ENCODE measurements around the gene PROM1. TPM values are rescaled to one million over a fixed set of nuclear protein-coding genes. Genes with fewer than 3 reads are reported as not detected.
A peak's percentile ranks its signal among the peaks of the same experiment; 100 is the strongest.

Gene PROM1
- polyA plus RNA-seq, 3 donors: not detected

DNA sequence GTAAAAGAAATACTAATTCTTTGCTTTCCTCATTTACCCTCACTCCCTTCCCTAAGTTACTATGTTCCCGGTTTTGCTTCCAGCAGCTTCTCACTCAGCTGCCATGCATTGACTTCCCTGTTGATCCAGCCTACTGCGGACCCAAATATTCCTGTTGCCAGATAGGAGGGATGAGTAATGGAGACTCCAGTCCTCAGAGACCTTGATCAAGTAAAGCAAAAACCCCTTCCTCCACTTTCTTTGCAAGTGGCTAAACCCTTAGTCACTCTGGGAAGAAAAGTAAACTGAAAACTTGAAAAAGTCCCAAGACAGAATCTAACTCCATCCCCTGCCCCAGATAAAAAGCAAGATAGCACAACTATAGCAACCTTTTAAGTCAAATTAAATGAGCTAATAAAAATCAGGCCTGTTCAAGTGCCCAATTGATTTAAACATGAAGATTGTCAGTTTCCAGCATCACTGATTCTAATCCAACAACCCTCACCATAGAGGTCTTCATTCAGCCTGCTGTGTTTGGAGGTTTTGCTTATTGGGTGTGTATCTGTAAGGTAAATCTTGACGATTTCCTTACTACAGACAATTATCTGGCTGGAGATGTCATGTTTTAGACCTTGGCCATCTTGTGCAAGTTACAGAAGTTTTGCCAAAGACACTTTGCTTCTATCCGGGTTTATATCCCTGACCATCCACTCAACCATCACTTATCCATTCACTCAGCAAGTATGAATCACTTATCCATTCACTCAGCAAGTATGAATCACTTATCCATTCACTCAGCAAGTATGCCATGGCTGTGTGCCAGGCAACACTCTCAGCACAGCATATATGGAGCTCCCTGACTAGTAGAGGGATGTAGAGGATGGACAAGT is 162.9 kb downstream of the PROM1 start:
- Mint-ChIP-seq H3K4me3 (no peak overlapping the region), H3K36me3 (no peaks in the 10 kb centered on the region), H3K4me1 (no peaks in the 10 kb centered on the region), H3K27ac (no peak overlapping the region), H3K9me3 (peaks cover 0 to 5% (median 3%) of the 10 kb centered on the region in 7 donors), H3K27me3 (ENCODE audit: low read depth in 3 of 3) (peaks cover 3 to 7% (median 5%) of the 10 kb centered on the region in 3 donors)
- Histone ChIP-seq H4K20me1 (ENCODE audit: insufficient read depth, low read length) (no peaks in the 10 kb centered on the region), H3K4me1 (ENCODE audit: control insufficient read depth in 1 of 2, insufficient read depth in 2 of 2, low read length in 2 of 2) (no peaks in the 10 kb centered on the region), H3K36me3 (replicated peaks in 1 of 2; ENCODE audit: control insufficient read depth in 1 of 2, insufficient read depth in 2 of 2, low read length in 2 of 2) (no peaks in the 10 kb centered on the region), H3K9ac (ENCODE audit: insufficient read depth, low read length, poor library complexity, severe bottlenecking) (no peak overlapping the region), H3K27me3 (ENCODE audit: control insufficient read depth in 2 of 2, insufficient read depth in 2 of 2, low read length in 2 of 2) (no peaks in the 10 kb centered on the region), H3K4me3 (replicated peaks in 1 of 3; ENCODE audit: low read depth in 2 of 3, low read length in 3 of 3) (no peak overlapping the region), H3K4me2 (replicated peaks; ENCODE audit: extremely low read depth, low read length, poor library complexity, severe bottlenecking) (no peak overlapping the region), H3K79me2 (ENCODE audit: insufficient read depth, low read length) (no peaks in the 10 kb centered on the region), H2AFZ (ENCODE audit: insufficient read depth, low read depth, low read length, poor library complexity, severe bottlenecking) (no peak overlapping the region), H3K27ac (ENCODE audit: low read depth in 1 of 2, low read length in 2 of 2) (no peak overlapping the region), H3K9me3 (replicated peaks in 1 of 2; ENCODE audit: control insufficient read depth in 1 of 2, insufficient read depth in 1 of 2, low read length in 2 of 2) (peaks cover 0 to 5% of the 10 kb centered on the region in 2 donors)
- intact Hi-C loops (cut with micrococcal nuclease): no loop called here
- TF ChIP-seq, protein P1, sequence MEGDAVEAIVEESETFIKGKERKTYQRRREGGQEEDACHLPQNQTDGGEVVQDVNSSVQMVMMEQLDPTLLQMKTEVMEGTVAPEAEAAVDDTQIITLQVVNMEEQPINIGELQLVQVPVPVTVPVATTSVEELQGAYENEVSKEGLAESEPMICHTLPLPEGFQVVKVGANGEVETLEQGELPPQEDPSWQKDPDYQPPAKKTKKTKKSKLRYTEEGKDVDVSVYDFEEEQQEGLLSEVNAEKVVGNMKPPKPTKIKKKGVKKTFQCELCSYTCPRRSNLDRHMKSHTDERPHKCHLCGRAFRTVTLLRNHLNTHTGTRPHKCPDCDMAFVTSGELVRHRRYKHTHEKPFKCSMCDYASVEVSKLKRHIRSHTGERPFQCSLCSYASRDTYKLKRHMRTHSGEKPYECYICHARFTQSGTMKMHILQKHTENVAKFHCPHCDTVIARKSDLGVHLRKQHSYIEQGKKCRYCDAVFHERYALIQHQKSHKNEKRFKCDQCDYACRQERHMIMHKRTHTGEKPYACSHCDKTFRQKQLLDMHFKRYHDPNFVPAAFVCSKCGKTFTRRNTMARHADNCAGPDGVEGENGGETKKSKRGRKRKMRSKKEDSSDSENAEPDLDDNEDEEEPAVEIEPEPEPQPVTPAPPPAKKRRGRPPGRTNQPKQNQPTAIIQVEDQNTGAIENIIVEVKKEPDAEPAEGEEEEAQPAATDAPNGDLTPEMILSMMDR (IDR thresholded peaks at IDR 0.05): no peak
- no peak for DNase-seq
- no CpG with 5 or more reads among the region's 4 CpGs for WGBS (ENCODE audit: insufficient coverage)

DNA sequence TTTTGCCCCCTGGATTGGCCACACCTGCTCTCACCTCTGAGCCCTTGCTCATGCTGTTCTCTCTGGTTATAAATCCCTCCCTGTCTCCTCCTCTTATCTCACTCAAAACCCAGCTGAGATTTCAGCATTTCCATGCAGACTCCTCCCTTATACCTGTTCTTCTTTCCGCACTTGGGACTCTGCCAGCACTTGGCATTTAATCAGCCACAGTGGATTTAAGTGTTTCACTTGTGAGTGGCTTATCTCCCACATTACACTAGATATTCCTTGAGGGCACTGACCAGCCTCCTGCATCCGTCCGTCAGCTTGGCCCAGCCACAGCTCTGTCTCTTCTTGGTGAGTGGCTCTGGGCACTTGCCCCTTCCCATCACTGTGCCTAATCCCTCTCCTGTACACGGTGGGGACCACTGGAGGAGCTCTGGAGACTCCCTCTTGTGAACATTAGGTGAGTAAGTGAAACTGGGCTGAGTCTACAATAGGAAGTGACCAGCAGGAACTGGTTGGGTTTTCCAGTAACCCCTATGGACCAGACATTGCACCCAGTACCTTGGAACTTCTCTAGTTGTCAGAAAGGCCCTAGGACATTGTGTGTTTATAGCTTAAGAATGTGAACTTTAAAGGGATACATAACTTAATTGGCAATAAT is 165.2 kb downstream of the PROM1 start:
- Histone ChIP-seq H3K4me3 (replicated peaks in 1 of 3; ENCODE audit: low read depth in 2 of 3, low read length in 3 of 3) (no peak overlapping the region), H3K4me2 (replicated peaks; ENCODE audit: extremely low read depth, low read length, poor library complexity, severe bottlenecking) (no peak overlapping the region), H2AFZ (ENCODE audit: insufficient read depth, low read depth, low read length, poor library complexity, severe bottlenecking) (no peak overlapping the region), H3K27me3 (ENCODE audit: control insufficient read depth in 2 of 2, insufficient read depth in 2 of 2, low read length in 2 of 2) (no peaks in the 10 kb centered on the region), H3K9ac (ENCODE audit: insufficient read depth, low read length, poor library complexity, severe bottlenecking) (no peak overlapping the region), H3K9me3 (replicated peaks in 1 of 2; ENCODE audit: control insufficient read depth in 1 of 2, insufficient read depth in 1 of 2, low read length in 2 of 2) (peaks cover 0 to 5% of the 10 kb centered on the region in 2 donors), H4K20me1 (ENCODE audit: insufficient read depth, low read length) (no peaks in the 10 kb centered on the region), H3K27ac (ENCODE audit: low read depth in 1 of 2, low read length in 2 of 2) (no peak overlapping the region), H3K36me3 (replicated peaks in 1 of 2; ENCODE audit: control insufficient read depth in 1 of 2, insufficient read depth in 2 of 2, low read length in 2 of 2) (no peaks in the 10 kb centered on the region), H3K4me1 (ENCODE audit: control insufficient read depth in 1 of 2, insufficient read depth in 2 of 2, low read length in 2 of 2) (no peaks in the 10 kb centered on the region), H3K79me2 (ENCODE audit: insufficient read depth, low read length) (no peaks in the 10 kb centered on the region)
- no peaks in the 10 kb centered on the region for H3K36me3 Mint-ChIP-seq
- WGBS (ENCODE audit: insufficient coverage): 100% methylated on average over 2 of the region's 4 CpGs
- intact Hi-C loops (cut with micrococcal nuclease): no loop called here
- H3K4me3 Mint-ChIP-seq: no peak overlapping the region
- no peaks in the 10 kb centered on the region for H3K4me1 Mint-ChIP-seq
- TF ChIP-seq, protein P1 (IDR thresholded peaks at IDR 0.05): no peak
- H3K9me3 Mint-ChIP-seq: peaks cover 3 to 8% (median 5%) of the 10 kb centered on the region in 7 donors
- no peak for DNase-seq
- H3K27me3 Mint-ChIP-seq (ENCODE audit: low read depth in 3 of 3): peaks cover 3 to 6% (median 5%) of the 10 kb centered on the region in 3 donors
- H3K27ac Mint-ChIP-seq: peak overlapping the region in 1 of 7 donors; percentile 35

Other genes with a start within 250 kb of the PROM1 start
- gene FGFBP1, start 145.3 kb downstream of the PROM1 start, polyA plus RNA-seq: not detected
- gene FGFBP2, start 120.8 kb downstream of the PROM1 start, polyA plus RNA-seq: 1 to 10 TPM in 1 of 3 donors, under 1 TPM in 1, not detected in 1; 0.61 to 1.1 TPM
- gene TAPT1, start 142.4 kb upstream of the PROM1 start, polyA plus RNA-seq: 10 to 100 TPM; 15.2 to 18.4 (median 16.0) TPM

Data from CD14-positive monocyte (primary cell).